ENCODE measurements around the gene TMEM143.
"Not testable (repeated sequence)": the region's sequence is repeated elsewhere in the genome, so short reads cannot be mapped to it uniquely, and the experiment has no call there.

TMEM143 gene

GRCh38 chr19:48330012-48330681 is 33.6 kb downstream of the TMEM143 start:
- DNase-seq (ENCODE audit: low read depth) = no peak

DNA sequence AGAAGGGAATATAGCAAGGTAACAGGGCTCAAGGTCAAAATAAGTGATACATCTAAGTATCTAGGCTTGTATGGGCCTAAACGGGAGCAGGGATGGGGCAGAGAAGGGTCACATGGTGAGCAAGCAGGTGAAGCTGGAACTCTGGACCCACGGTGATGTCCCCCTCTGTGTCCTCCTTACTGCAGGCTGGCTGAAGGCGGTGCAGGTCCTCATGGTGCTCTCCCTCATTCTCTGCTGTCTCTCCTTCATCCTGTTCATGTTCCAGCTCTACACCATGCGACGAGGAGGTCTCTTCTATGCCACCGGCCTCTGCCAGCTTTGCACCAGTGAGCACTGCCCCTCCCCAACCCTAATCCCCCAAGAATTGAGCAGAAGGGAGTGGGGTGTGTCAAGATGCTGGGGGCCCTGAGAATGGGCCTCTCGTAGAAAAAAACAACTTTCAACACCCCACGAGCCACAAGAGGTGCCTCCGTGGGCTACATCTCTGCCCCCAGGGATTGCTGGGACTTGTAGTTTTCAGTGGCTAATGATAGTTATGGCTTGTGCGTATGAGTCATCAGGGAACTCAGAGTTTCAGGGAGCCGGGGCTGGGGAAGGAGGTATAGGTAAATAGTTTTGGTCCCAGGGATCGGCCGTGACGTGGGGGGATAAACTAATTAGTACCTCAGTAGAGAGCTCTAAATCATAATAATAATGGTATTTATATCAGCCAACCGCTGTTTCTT is 34.4 kb downstream of the TMEM143 start:
- peak; percentile 77 for DNase-seq (ENCODE audit: low read depth)

DNA sequence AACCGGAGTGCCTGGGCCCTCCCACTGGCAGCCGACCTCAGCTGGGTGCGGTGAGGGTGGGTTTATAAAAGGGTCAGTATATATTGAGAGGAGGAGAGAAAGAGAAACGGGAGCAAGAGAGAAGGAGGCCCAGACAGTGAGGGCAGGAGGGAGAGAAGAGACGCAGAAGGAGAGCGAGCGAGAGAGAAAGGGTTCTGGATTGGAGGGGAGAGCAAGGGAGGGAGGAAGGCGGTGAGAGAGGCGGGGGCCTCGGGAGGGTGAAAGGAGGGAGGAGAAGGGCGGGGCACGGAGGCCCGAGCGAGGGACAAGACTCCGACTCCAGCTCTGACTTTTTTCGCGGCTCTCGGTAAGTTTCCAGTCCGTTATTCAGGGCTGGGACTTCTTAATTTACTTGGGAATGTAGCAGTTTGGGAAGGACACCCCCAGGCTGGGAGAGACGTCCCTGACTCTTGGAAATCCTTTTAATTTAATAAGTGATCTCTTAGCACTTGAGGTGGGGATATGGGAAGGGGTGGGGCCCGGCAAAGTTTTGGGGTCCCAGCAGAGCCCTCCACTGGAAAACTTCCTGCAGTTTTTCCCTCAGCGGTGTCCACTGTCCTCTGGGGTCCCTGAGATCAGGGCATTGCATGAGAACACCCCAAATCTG is 38.4 kb downstream of the TMEM143 start, which contains the start of gene EMP3:
Gene EMP3 (plus strand): TSS at position 288 of the 646 bp plus-strand sequence. CDS start 1,293 bp downstream, outside the sequence.
- peak; percentile 93 for DNase-seq (ENCODE audit: low read depth)

DNA sequence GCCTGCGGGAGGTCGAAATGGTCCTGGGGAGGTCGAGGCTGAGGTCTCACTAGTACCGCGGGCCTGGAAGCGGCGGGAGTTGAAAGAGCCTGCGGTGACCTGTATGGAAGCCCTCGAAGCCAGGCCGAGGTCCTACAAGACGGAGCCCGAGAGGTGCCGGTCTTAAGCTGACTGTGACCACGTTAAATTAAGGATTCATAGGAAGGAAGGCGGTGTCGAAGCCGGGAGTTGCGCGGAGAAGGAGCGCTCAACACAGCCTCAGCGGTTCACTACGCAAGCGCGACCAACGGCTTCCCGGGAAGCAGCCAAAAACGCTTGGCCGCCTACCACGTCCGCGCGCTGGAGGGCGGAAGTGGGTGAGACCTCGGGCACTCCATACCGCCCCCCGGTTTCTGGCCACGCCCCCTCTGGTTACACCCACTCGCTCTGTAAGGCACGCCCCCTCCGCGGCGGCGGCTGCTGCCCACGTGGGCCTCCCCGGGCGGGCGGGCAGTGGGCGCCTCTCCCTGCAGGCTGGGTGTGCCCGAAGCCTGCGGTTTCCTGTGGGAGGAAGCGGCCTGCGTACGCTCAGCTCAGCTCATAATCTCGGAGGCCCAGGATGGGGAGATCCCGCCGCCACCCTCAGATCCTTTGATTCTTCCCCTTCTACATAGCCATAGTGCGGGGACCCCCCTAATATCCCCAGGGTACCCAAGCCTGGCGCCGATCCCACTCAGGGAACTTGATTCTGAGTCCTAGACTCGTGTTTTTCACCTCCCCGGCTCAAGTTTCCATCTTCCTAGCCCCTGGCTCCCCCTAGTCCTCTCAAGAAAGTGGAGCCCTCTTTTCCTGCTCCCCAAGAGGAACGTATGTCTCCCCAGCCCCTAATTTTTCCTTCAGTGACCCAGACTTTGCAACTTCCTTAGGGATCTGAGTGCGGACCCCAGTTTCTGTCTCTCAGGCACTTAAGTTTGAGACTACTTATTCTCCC is 41.8 kb downstream of the TMEM143 start:
- peak; percentile 98 for DNase-seq (ENCODE audit: low read depth)

DNA sequence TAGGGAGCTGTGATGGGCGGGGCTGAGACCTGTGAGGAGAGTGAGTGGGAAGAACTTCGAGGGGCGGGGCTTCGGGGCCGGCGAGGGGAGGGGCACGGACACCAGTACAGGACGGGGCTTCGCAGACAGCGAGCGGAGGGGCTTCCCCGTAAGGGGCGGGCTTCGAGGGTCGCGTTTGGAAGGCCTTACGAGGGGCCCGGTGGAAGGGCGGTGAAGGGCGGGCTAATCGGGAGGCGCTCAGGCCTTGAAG is 42.4 kb downstream of the TMEM143 start:
- peak; percentile 94 for DNase-seq (ENCODE audit: low read depth)

DNA sequence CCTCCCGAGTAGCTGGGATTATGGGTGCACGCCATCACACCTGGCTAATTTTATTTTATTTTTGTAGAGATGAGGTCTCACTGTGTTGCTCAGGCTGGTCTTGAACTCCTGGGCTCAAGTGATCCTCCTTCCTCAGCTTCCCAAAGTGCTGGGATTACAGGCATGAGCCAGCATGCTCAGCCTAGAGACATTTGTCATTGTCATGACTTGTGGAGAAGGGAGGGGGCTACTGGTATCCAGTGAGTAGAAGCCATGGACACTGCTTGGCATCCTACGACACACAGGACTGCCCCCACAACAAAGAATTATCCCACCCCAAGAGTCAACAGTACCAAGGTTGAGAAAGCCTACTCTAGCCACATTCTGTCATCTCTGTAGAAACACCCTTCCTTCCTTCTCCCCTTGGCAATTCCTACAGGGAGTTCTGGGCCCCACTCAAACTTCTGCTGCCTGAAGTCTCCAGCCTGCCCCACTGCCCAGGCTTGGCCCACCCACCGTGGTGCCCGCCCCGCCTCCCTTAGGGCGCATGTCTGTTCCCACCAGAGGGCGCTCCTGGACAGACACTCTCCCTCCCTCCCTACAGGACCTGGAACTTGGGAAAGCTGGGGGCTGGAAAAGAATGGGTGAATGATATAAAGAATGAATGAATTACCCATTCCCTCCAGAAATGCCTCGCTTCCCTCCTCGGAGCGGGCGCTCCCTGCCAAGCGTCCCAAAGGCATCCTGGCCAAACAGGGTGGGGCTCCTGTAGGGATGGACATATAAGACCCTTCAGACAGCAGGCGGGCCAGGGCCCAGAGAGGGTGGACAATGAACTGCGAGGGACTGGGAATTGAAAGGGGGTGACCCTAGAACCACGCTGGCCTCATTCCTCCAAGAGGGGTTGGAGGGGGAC is 43.8 kb downstream of the TMEM143 start:
- DNase-seq (ENCODE audit: low read depth) = peak; percentile 86

- DNase-seq (ENCODE audit: low read depth) = no peak
These were observed 45.3 kb downstream of the TMEM143 start for GRCh38 chr19:48318286-48318987.

DNA sequence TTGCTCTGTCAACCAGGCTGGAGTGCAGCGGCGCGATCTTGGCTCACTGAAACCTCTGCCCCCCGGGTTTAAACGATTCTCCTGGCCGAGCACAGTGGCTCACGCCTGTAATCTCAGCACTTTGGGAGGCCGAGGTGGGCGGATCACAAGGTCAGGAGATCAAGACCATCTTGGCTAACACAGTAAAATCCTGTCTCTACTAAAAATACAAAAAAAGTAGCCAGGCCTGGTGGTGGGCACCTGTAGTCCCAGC is 46.1 kb downstream of the TMEM143 start:
- DNase-seq (ENCODE audit: low read depth) = not testable (repeated sequence)

DNA sequence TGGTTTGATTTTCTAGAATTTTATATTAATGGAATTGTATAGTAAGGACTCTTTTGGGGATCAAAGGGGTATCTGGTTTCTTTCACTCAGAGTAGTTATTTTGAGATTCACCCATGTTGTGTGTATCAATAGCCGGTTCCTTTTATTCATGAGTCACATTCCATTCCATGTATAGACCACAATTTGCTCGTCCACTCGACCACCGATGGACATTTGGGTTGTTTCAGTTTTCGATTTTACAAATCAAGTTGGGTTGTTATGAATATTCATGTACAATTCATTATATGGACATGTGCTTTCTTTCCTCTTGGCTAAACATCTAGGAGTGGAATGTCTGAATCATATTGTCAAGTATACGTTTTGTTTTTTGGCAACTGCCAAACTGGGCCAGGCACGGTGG is 48.0 kb downstream of the TMEM143 start:
- no peak for DNase-seq (ENCODE audit: low read depth)

DNA sequence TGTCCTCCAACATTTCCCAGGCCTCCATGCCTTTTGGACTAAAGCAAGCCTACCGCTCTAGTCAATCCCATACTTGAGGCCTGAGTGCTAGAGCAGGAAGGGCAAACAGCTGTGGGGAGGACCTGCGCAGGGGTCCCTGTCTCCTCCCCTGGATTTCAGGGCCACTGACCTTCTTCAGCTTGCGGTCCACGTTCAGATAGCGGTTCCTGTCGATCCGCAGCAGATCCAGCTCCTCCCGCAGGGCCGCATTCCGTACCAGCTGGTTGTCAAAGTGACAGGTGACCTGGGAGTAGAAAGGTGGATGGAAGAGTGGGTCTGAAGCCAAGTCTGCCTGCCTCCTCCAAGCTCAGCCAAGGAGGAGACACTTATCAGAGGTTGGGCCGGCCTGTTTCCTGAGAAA is 52.4 kb downstream of the TMEM143 start:
- DNase-seq (ENCODE audit: low read depth) = no peak

- no peak for DNase-seq (ENCODE audit: low read depth)
These were observed 53.5 kb downstream of the TMEM143 start for GRCh38 chr19:48310227-48310626.

GRCh38 chr19:48309731-48310130 is 54.0 kb downstream of the TMEM143 start:
- DNase-seq (ENCODE audit: low read depth) = not testable (repeated sequence)

DNA sequence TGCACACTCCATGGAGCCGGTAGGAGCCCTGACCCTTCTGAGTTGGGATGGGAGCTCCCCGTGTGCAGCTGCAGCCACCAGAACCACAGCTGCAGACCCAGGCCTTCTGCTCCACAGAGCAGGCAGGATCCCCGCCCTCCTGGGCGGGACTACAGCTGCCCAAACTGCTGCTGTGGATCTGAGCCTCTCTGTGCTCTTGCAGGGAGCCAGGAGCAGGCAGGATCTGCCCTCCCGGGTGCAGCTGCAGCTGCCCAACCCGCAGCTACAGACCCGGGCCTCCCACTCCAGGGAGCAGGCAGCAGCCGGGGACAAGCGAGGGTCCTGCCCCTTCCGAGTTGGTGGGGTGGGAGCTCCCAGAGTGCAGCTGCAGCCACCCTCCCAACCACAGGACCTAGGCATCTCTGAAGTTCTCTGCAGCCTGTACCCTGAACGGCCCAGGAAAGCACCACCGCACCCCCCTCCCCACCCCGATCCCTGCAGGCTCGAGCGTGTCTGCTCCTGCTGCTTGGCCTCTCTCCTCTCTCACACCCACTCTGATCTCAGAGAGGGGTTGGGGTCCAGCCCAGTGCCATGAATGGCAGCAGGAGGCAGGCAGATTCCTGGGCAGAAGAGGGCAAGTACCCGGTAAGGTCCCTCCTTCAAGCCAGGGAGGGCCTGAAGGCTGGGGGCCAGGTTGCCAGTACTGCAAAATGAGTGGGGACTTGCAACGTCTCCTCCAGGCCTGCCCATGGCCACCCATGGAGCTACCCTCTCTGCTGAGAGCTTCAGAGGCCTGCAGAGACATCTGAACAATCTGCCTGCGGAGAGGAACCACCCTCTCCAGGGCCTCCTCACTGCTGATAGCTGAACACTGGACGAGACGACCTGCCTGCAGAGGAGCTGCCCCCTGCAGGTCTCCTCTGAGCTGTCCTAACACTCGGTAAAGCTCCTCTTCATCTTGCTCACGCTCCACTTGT is 54.8 kb downstream of the TMEM143 start:
- DNase-seq (ENCODE audit: low read depth) = peak; percentile 42

- no peak for DNase-seq (ENCODE audit: low read depth)
These were observed 59.9 kb downstream of the TMEM143 start for GRCh38 chr19:48303866-48304265.

DNA sequence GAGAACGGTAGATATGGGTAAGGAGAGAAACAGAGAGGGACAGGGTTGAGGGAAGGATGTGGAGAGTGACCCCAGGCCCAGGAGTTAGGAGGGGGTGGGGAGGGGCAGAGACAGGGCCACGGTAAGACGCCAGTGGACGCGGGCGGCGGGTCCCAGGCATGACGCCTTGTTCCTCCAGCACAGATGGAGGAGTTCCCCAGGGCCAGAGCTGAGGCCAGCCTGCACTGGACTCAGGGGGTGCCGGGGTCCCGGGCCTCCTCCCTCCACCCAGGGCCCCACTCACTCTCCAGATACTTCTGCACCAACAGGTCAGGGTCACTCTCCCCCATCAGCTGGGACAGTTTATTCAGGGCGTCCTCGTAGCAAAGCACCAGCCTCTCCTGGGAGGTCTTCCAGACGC is 60.4 kb downstream of the TMEM143 start:
- DNase-seq (ENCODE audit: low read depth) = no peak

GRCh38 chr19:48302600-48302959 is 61.2 kb downstream of the TMEM143 start:
- DNase-seq (ENCODE audit: low read depth) = no peak

GRCh38 chr19:48301886-48302599 is 61.7 kb downstream of the TMEM143 start:
- DNase-seq (ENCODE audit: low read depth) = no peak

- DNase-seq (ENCODE audit: low read depth) = no peak
These were observed 65.8 kb downstream of the TMEM143 start for GRCh38 chr19:48297975-48298374.

Data from ELR (cell line).